CD4-positive, alpha-beta T cell treated with Interleukin-10 for 1 hour (primary cell): ENCODE data around the gene POLR1E.
A peak's percentile ranks its signal among the peaks of the same experiment; 100 is the strongest.
"Not testable (repeated sequence)": the region's sequence is repeated elsewhere in the genome, so short reads cannot be mapped to it uniquely, and the experiment has no call there.

ENCODE experiments used
- DNase-seq: peaks from one replicate; pipeline ENCODE4 v3.0.0-alpha.2; 2020

The POLR1E gene

DNA sequence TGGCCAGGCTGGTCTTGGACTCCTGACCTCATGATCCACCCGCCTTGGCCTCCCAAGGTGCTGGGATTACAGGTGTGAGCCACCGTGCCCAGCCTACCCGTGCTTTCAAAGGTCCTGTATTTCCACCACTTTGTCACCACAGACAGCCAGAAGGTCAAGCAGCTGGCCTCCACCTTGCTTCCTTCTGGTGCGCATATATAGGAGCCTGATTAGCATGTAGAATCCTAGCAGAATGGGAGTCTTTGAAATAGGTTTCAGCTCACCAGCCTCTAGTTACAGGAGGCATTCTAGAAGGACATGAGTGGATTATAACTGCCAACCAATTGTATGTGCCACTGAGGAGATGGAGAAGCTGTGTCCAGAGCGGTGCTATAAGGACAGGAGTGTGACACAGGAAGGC, 18.9 kb downstream of the POLR1E start:
- no peak for DNase-seq

DNA sequence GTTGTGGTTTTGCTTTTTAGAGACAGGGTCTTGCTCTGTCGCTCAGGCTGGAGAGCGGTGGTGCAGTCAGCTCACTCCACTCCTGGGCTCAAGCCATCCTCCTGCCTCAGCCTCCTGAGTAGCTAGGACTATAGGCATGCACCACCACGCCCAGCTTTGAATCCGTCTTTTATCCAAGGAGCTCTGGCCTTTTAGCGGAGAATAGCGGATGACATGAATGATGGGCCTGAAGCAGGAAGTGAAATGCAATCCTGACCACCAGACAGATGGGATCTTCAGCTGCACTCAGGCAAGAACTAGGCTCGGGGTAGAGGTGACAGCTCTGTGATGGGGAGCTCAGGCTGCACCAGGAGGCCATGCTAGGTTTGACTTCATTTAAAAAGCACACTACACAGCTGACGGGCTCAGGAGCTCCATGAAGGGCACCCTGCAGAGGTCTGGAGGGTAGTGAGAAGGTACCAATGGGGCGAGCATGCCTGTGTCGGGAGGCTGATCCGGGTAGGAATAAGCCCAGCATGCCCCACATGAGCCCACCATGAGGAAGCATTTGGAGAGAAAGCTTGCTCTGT, 21.9 kb downstream of the POLR1E start:
- no peak for DNase-seq

DNA sequence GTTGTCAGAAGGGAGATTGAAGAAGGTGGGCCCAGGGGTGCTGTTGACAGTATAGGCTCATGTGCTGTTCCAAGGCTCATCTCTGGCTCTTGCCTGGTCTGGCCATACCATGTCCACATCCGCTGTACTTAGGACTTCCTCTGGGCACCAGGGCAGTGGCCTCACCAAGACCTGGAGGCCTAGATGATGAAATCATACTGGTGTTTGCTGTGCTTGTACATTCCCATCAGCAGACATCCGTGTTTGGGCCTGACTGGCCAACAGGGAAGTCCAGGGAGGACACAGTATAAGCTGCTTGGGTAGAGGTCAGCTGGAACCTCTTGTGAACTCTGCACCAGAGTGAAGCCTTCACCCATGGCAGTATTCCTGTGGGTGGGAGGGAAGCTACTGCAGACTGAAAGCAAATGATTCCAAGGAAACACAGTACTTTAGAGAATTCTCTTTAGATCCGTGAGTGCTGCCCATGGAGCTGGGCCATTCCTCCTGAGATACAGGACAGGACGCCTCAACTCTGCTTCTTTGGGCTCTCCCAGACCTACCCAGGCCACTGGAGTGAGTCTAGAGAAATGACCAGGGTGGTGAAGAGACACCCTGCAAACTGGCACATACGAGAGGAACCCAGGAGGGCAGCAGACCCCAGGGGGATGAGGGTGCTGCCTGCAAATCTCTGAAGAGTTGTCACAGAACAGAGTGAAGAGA, 22.5 kb downstream of the POLR1E start:
- no peak for DNase-seq

DNA sequence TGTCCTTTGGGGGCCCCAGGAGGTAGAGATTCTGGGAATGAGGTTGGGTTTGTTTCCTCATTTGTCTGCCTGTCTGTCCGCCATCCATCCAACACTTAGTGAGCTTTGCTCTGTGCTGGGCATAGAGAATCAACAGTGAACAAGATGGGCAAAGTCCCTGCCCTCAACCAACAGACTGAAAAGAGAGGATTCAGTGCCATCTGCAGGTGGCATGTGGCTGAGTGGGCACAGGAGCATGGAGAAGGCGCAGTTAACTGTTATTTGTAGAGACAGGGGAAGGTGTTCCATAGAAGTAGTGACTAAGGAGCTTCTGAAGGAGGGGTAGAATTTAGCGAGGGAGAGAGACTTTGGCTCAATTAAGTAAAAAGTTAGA, 23.1 kb downstream of the POLR1E start:
- peak; percentile 23 for DNase-seq

DNA sequence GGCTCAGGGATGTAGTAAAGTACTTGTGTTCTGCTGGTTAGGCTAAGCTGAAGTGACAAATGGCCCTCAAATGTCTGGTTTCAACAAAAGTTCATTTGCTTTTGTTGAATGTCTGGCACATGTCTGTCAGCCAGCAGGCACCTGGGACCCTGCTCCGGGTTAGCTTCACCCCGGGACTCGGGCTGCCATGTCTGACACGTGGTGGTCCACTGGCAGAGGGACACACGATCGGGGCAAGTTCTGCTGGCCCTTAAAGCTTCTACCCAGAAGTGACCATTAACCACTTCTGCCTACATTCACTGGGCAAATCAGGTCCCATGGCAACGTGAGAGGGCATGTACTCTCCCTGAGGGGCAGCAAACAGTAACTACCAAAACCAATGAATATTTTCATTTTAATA, 23.8 kb downstream of the POLR1E start:
- DNase-seq = no peak

DNA sequence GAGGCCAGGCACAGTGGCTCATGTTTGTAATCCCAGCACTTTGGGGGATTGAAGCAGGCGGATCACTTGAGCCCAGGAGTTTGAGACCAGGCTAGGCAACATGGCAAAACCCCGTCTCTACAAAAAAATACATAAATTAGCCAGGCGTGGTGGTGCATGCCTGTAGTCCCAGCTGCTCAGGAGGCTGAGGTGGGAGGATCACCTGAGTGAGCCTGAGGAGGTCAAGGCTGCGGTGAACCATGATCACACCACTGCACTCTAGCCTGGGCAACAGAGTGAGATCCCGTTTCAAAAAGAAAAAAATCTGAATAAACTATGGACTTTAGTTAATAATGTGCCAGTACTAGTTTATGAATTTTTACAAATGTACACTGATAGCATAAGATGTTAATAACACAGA, 24.3 kb downstream of the POLR1E start:
- not testable (repeated sequence) for DNase-seq

DNA sequence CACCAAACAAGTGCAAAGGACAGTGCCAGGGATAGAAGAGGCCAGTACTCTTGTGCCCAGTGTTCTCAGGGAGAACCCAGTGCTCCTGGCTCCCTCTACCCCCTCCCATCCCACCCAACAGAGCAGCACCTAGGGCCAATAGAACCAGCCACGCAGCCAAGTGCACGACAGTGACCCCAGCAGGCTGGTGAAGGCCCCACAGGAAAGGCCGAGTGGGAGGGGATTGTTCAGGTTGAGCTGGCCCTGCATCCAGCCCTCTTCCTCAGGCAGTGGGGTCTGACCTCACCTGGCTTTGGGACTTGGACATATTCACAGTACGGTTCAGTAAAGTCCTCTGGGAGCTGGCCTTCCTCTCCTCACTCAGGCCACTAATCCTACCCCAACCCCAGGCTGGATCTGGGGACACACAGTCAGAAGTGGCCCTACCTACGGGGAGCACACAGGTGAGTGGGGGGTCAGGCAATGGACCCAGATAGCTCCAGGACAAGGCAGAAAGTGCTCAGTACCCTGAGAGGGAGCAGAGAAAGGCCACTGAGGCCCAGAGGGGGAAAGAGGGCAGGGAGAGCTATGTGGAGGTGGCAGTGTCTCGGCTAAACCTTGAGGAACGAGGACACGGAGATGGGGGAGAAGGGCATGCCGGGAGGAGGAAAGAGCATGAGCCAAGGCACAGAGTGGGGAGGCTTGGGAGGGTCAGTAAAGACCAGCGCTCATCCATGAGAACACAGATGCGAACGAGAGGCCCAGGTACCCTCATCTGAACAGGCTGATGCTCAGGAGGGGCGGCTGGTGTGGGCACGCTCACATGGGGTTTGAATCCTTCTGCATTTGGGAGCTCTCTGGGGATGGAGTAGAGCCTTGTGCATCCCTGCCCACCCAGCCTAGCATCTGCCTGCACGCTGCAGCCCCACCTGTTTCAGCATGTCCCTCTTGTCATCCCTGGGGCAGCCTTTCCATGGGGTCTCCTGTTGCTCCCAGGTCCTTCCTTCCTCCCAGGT, 25.6 kb downstream of the POLR1E start:
- DNase-seq = no peak

DNA sequence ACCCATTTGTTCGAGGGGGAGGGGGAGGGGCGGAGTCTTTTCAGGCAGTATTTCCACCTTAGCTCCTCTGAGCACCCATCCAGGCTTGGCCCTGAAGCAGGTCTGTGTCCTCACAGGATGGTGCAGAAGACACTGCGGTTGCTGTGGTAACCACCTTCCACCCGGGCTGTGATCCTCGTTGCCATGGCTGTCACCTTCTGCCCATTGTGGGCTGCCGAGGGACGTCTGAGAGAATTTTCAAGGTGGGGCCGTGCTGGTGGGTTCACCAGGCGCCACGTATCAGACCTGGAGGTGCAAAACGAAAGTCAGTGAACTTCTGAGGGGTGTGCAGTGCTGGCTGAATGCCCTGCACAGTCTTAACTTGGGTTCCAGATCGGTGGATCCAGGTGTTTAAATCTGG, 26.7 kb downstream of the POLR1E start:
- DNase-seq = peak; percentile 55

DNA sequence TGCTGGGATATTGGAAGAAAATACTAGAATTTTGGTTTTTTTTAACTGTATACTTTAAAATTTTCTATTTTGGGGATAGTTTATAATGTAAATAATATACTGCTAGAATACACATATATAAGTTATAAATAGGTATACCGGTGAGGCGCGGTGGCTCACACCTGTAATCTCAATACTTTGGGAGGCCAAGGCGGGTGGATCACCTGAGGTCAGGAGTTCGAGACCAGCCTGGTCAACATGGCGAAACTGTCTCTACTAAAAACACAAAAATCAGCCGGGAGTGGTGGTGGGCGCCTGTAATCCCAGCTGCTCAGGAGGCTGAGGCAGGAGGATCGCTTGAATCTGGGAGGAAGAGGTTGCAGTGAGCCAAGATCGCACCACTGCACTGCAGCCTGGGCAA, 28.7 kb downstream of the POLR1E start:
- DNase-seq = not testable (repeated sequence)

DNA sequence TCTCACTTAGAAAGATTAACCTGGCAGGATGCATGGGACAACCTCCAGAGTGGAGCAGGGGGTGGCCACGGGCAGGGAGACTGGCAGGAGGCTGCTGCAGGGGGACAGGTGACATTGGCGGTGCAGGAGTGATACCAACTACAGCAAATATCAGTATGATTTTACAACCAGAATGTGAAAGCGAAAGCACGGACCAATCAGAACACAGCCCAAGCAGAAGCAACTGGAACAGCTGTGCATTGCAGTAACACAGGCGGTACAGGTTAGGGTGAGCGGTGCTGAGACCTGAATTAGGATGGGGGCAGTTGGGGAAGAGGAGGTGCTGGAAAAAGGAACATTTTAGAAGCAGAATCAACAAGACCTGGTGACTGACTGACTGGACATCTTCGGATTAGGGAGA, 29.3 kb downstream of the POLR1E start:
- no peak for DNase-seq

DNA sequence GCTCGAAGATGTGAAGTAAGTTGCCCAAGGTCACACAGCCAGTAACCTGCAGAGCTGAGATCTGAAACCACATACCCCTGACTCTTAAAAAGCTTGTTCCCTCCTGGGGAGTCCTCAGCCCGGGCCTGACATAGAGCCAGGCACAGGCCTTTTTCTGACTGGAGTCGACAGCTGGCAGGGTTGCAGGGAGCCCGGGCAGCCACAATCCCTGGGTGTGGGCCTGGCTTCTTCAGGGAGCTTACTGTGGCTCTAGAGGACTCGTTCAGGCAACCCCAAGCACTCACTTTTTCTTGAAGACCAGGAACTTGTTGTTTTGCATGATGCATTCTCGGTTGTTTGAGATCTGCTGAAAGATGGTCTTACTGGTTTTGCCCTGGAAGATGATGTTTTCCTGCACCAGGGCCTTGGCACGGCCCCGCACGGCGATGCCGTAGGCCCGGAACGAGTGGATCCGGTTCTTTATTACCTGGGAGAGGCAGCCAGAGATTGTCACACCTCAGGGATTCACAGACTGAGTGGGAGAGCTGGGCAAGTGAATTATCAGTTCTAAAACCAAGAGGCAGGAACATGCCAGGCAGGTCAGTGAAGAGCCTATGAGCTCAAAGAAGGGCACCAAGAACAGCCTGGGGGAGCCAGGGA, 30.0 kb downstream of the POLR1E start:
- no peak for DNase-seq

DNA sequence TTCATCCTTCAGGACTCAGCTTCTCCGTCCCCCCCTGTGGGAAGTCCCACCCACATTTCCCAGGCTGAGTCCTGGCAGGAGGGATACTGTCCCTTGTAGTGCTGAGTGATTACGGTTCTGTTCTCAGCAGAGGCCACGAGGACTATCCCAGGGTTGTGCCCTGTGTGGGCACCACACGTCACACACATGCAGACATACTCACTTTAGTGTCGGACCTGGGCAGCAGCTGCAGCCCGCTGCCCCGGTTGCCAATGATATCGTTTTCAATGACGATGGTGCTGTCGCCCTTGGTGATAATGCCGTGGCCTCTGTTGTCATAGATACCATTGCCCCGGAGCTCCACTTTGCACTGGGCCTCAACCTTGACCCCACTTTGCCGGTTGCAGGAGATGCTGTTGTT, 32.2 kb downstream of the POLR1E start:
- DNase-seq = no peak

DNA sequence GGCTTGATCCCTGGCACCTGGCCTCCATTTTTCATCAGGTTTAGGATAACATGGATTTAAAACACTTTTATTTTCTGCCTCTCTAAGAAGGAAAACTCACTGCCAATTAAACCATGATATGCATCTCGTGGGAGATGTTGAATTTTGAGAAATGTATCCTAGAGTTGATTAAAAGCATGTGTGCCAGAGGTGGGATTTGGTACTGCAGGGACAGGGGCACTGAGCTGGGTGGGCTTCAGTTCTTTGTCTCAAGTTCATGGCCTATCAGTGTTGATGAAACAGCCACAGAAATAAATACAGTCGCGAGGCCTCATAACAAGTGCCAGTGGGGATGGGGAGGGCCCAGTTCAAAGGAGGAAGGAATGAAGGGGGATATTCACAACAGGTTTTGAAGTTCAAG, 34.9 kb downstream of the POLR1E start:
- no peak for DNase-seq

DNA sequence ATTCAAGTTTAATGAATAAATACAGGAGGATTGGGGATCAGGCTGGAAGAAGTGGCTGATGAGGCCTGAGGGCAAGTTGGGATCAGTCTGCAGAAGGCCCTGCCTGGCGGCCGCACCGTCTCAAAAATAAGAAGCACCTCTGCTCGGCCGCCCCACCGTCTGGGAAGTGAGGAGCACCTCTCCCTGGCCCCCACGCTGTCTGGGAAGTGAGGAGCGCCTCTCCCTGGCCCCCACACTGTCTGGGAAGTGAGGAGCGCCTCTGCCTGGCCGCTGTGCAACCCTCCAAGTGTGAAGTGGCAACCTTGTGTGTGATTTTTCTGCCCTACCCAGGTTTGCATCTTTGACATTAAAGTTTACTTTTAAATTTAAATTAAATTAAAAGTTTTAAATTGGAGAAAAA, 35.4 kb downstream of the POLR1E start:
- DNase-seq = no peak

DNA sequence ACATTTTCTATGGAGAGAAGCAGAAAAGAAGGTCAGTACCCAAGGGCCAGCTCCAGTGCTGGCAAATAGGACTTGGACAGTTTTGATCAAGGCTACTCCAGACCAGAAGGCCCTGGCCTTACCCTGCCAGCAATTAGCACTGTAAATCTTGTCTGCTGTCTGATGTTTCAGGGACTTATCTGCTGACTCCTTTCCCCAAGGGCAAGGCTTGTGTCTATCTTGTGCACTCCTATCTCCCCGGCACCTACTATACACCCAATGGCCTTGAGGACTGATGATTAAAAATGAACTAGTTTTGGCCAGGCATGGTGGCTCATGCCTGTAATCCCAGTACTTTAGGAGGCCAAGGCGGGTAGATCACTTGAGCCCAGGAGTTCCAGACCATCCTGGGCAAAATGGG, 37.2 kb downstream of the POLR1E start:
- DNase-seq = no peak

DNA sequence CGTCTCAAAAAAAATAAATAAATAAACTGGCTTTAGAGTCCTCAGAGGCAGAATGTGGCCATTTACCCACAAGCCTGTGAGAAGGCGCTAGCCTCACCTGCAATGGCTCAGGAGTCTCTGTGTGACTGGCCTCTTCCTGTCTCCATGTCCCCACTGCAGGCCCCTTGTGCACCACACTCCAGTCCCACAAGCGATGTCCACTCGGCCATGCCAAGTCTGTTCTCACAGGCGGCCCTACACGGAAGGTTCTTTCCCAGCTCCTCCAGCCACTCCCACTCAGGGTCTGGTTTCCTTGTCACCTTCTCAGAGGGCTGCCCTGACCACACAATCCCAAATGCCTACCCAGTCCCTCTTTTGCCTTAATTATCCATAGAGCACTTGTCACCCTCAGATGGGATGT, 38.2 kb downstream of the POLR1E start:
- DNase-seq = no peak

DNA sequence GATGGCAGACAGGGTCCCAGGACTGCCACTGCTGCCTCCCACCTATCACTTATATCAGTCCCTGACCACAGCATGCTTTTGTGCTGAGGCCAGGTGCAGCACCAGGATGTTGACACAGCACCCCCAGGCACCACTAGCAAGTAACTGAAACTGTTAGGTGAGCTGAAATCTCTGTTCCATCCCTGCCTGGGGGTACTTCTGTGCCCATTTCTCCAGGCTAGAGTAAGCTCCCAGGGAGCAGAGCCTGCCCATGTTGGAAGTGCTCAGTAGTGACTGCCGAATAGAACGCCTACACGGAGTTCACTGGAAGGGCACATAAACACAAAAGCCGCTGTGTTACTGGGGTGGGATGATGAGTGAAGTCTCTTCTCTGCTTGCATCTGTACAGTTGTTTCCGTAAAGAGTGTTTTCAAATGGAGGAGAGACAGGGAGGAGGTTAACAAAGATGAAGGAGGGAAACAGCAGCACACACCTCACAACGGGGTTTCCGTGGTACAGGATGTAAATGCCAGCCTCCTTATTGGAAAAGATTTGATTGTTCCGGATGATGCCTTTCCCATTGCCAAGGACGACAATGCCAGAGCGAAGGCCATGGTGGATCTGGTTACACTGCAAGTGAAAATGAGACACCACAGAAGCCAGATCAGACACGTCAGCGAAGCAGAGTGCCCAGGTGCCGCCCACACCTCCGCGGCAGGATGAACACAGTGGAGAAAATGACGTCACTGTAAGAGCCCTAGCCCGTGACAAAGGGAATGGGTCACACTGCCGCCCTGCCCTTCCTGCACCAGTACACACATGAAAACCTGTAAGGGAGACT, 43.1 kb downstream of the POLR1E start:
- peak; percentile 84 for DNase-seq

DNA sequence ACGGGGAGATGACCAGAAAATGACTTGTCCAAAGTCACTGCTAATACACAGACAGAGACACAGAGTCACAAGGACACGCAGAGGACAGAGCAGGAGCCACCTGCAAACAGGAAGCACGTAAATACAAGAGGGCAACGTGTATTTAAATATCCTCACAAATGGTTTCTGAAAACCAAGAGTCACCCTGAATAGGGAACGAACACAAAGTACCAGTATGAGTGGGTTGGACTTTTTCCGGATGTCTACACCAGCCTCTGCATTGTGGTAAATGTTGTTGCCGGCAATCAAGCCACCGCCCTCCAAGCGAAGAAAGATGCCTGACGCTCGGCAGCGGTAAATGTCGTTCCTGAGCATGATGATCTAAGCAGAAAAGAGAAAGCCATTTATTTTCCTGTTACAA, 46.0 kb downstream of the POLR1E start:
- peak; percentile 73 for DNase-seq

DNA sequence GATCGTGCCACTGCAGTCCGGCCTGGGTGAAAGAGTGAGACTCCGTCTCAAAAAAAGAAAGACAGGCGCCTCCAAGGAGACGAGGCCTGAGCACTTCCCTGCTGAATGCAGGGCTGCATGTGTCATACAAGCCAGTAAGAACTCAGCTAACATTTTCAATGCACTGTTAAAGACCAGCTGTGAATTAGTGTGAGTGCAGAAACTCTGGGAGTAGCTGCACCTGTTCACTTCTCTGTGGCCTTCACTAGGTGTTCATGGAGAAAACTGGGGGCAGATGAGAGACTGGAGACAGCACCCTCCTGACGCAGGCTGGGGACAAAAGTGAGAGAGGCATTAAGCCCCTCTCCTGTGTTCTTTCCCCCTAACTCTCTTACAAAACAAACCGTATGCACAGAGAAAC, 48.7 kb downstream of the POLR1E start:
- no peak for DNase-seq

DNA sequence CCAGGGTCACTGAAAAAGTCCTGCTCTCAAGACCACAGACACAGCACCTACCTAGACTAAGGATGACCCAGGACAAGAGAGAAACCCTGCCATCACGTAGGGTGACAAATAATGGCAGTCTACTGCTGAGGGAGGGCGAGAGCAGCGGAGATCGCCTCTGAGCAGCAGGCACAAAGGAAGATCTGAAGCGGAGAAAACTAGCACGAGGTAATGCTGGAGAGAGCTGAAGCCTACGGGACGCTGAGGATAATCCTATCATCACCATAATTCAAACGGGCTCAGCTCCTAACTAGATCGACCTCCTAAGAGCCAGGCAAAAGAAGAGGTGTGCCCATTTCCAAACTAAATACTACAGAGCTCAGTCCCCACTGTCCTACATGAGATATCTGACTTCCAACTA, 49.2 kb downstream of the POLR1E start:
- no peak for DNase-seq

DNA sequence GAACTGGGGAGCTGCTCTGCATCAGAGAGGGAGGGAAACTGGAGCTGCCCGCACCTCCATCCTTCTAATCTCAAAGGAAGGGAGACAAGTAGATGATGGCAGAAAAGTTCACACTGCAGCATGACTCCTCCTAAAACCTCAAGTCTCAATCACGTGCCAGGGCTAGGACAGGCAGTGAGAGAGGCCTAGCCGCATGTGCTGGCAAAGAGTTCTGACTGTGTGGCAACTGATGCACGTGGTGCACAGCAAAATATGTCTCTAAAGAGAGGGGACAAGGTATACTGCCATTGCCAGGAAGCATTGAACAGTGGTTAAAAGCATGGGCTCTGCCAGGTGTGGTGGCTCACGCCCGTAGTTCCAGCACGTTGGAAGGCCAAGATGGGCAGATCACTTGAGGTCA, 52.4 kb downstream of the POLR1E start:
- DNase-seq = no peak

DNA sequence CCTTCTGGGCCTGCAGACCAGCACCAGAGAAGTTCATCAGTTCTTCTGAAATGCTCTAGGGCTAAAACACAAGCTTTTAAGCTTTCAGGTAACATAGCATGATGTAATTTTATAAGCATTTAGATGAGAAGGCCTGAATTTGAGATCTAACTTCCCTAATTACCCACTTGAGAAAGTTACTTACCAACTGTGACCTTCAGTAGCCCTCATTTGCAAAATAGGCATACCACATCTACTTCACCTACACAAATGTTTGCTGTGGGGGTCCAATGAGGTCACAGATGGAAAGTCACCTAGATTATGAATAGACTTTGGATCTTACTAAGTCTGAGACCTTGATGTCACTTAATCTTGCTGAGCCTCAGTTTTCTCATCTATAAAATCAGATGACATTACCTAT, 53.9 kb downstream of the POLR1E start:
- no peak for DNase-seq

DNA sequence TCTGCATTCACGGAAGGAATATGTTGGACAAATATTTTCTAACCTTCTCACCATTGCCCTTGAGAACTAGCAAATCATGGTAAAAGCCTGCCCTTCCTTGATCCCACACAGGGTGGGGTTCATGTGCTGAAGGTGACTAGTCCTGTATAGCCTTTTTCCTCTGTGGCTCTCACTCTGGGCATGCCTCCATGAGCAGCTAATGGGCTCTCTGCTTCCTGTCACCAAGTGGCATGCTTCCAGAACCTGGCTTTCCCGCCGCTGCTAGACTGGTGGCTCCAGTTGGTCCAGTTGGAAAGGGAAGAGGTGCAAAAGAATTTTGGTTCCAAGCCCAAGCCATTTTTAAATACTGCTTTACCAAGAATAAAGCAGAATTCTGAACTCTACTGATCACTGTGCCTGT, 54.9 kb downstream of the POLR1E start:
- no peak for DNase-seq
